Thoracic aorta (tissue), 2 donors: ENCODE measurements around the gene DOCK3. TPM values are rescaled to one million over a fixed set of nuclear protein-coding genes. Genes with fewer than 3 reads are reported as not detected.

Experiments used
- ATAC-seq: fragments of 150-250 bp; one replicate; pipeline ENCODE4 v1.8.0; 2017; ENCODE audit warnings: low read depth; ENCODE audit not compliant: insufficient number of reproducible peaks, low FRiP score
- DNase-seq: peaks from one replicate; pipeline ENCODE4 v3.0.0-alpha.2; 2020; ENCODE audit warnings: low spot score
- H3K27ac ChIP-seq, 2 donors: fragments of 200-600 bp; sonication (generic); 1 replicate in 1 of 2; 2 replicates in 1 of 2; pipeline ENCODE4 v1.5.1; 2016; ENCODE audit warnings: mild to moderate bottlenecking in 2 of 2, moderate library complexity in 2 of 2
- H3K27me3 ChIP-seq: fragments of 200-600 bp; sonication (generic); replicated peaks from 2 replicates; pipeline ENCODE4 v1.6.0; 2016; ENCODE audit warnings: mild to moderate bottlenecking; ENCODE audit not compliant: insufficient read depth
- H3K36me3 ChIP-seq: fragments of 200-600 bp; sonication (generic); one replicate; pipeline ENCODE4 v1.5.1; 2016
- H3K4me1 ChIP-seq, 2 donors: fragments of 200-600 bp; sonication (generic); 1 replicate in 1 of 2; 2 replicates in 1 of 2; pipeline versions ENCODE4 v1.5.1 to v1.6.0; 2016; ENCODE audit warnings: low read depth in 2 of 2, mild to moderate bottlenecking in 1 of 2; ENCODE audit not compliant: control insufficient read depth in 1 of 2
- H3K4me3 ChIP-seq: fragments of 200-600 bp; sonication (generic); 2 replicates; pipeline ENCODE4 v1.5.1; 2016; ENCODE audit warnings: mild to moderate bottlenecking
- H3K9me3 ChIP-seq: fragments of 200-600 bp; sonication (generic); 2 replicates; pipeline ENCODE4 v1.5.1; 2016
- CTCF ChIP-seq: fragments of 200-600 bp; sonication (generic); IDR thresholded peaks from one replicate; pipeline ENCODE4 v1.5.1; 2019; ENCODE audit warnings: antibody characterized with exemption
- total RNA-seq, 2 donors: library from RNA; depleted of rRNA; stranded (reverse); fragments of >200 nt; gene quantifications; one replicate each; pipeline versions ENCODE4 v1.1.0 to v1.2.3, GENCODE V29; 2016

DOCK3 gene
- total RNA-seq, 2 donors from 2014 or later = 0.14 to 0.71 TPM

DNA sequence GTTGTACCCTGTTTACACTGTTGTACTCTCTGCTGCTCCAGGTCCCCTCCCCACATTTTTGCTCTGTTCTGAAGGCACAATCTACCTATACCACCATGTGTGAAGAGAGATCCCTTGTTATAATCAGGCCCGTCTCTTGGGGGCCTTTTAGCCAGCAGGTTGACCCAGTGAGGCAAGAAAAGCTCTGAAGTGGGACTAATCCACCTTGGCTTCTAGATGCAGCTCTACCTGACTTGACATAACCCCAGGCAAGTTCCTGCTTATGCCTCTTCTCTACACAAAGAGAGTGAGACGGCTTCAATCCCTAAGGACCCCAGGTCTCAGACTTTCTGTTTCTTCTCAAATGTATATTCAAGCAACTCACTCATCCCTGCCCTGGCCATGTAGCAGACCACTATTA, 653.5 kb downstream of the DOCK3 start:
- no peak overlapping the region for H3K27ac ChIP-seq
- no peak for DNase-seq
- no peaks in the 10 kb centered on the region for H3K9me3 ChIP-seq
- H3K36me3 ChIP-seq = no peaks in the 10 kb centered on the region
- ATAC-seq = no peak
- no peaks in the 10 kb centered on the region for H3K4me1 ChIP-seq
- no peak overlapping the region for H3K4me3 ChIP-seq
- H3K27me3 ChIP-seq = no peaks in the 10 kb centered on the region
- TF ChIP-seq CTCF = no peak

- Histone ChIP-seq H3K27me3 (no peaks in the 10 kb centered on the region), H3K4me1 (no peaks in the 10 kb centered on the region), H3K4me3 (no peak overlapping the region), H3K9me3 (no peaks in the 10 kb centered on the region), H3K27ac (no peak overlapping the region), H3K36me3 (no peaks in the 10 kb centered on the region)
- DNase-seq = no peak
- no peak for ATAC-seq
- TF ChIP-seq CTCF = no peak
Measured at GRCh38 chr3:51330046-51330445, 655.3 kb downstream of the DOCK3 start.

GRCh38 chr3:51332156-51332555, 657.4 kb downstream of the DOCK3 start:
- H3K9me3 ChIP-seq = no peaks in the 10 kb centered on the region
- H3K4me3 ChIP-seq = no peak overlapping the region
- no peaks in the 10 kb centered on the region for H3K36me3 ChIP-seq
- DNase-seq = no peak
- H3K4me1 ChIP-seq = no peaks in the 10 kb centered on the region
- no peak overlapping the region for H3K27ac ChIP-seq
- no peaks in the 10 kb centered on the region for H3K27me3 ChIP-seq
- ATAC-seq = no peak
- TF ChIP-seq CTCF = no peak

DNA sequence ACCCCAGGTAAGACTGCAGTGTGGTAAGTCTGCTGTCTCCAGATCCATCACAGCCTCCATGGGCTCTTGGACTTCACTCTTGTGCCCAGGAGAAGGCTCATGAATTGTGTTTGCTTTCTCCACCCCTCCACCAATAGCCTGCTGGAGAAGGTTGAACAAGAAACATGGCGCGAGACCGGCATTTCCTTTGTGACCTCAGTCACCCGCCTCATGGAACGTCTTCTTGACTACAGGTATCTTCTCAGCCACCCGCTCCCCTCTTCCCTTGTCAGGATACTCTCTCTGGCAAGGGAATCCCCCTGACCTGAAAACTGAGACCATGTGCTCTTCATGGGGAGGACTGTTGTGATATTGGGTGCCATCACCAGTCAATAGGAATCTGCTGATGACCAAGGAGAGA, 658.3 kb downstream of the DOCK3 start:
- H3K36me3 ChIP-seq = no peaks in the 10 kb centered on the region
- H3K9me3 ChIP-seq = no peaks in the 10 kb centered on the region
- no peak for ATAC-seq
- no peak for DNase-seq
- no peak overlapping the region for H3K27ac ChIP-seq
- H3K27me3 ChIP-seq = no peaks in the 10 kb centered on the region
- no peak for TF ChIP-seq CTCF
- no peak overlapping the region for H3K4me3 ChIP-seq
- no peaks in the 10 kb centered on the region for H3K4me1 ChIP-seq

DNA sequence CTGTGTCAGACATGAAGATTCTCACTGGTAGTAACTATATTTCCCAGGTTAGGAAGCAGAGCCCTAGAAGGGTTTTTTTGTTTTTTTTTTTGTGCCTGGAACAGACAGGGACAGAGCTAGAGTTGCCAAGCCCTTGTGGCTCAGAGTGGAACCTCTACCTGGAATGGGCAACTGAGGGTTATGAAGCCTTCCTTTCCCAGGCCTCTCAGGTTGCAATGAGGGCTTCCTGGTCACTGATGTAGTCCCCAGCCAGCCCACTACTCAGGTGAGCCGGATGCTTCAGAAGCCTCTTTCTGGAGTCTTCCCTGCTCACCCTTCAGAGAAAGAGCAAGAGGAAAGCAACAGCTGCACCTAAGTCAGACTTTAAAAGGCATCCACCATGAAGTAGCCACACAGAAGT, 661.5 kb downstream of the DOCK3 start:
- Histone ChIP-seq H3K36me3 (no peaks in the 10 kb centered on the region), H3K4me1 (peaks cover 15 to 22% of the 10 kb centered on the region in 2 donors), H3K4me3 (no peak overlapping the region), H3K9me3 (no peaks in the 10 kb centered on the region), H3K27me3 (no peaks in the 10 kb centered on the region), H3K27ac (no peak overlapping the region)
- no peak for TF ChIP-seq CTCF
- DNase-seq = no peak
- ATAC-seq = no peak
